GM12891 (cell line): Measurements from ENCODE around the gene ROCK1.

ENCODE experiments used
- PAX5 ChIP-seq: IDR thresholded peaks from 2 replicates; pipeline ENCODE4 v1.6.1; 2011; ENCODE audit warnings: low read length, moderate library complexity, mild to moderate bottlenecking; ENCODE audit not compliant: insufficient read depth, severe bottlenecking
- POLR2A ChIP-seq: IDR thresholded peaks from 2 replicates; pipeline ENCODE4 v1.6.1; 2011; ENCODE audit warnings: low read depth, low read length, control low read depth
- POLR2AphosphoS5 ChIP-seq: IDR thresholded peaks from 2 replicates; pipeline ENCODE4 v1.6.1; 2011; ENCODE audit warnings: low read depth, low read length, control low read depth
- POU2F2 ChIP-seq: IDR thresholded peaks from 2 replicates; pipeline ENCODE4 v1.6.1; 2011; ENCODE audit warnings: low read depth, mild to moderate bottlenecking, control low read depth, low read length, moderate library complexity
- SPI1 ChIP-seq: IDR thresholded peaks from 2 replicates; pipeline ENCODE4 v1.6.1; 2011; ENCODE audit warnings: low read depth, low read length, control low read depth
- TAF1 ChIP-seq: IDR thresholded peaks from 2 replicates; pipeline ENCODE4 v1.6.1; 2011; ENCODE audit warnings: low read depth, low read length, control low read depth

DNA sequence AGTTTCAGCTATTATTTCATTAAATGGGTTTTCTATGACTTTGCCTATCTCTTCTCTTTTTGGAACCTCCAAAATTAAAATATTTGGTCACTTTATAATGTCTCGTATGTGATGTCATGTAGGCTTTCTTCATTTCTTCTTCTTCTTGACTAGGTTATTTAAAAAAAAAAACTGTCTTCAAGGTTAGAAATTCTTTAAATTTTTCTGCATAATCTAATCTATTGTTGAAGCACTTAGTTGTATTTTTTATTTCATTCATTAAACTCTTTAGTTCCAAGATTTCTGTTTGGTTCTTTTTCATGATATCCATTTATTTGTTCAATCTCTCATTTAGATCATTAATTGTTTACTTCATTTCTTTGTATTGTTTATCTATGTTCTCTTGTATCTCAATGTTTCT lies 43.8 kb upstream of the ROCK1 start:
- TF ChIP-seq POLR2AphosphoS5 (no peak), POLR2A (no peak), SPI1 (no peak), TAF1 (no peak), POU2F2 (no peak), PAX5 (no peak)
